ENCODE measurements around the gene GPR21.

GPR21 gene

DNA sequence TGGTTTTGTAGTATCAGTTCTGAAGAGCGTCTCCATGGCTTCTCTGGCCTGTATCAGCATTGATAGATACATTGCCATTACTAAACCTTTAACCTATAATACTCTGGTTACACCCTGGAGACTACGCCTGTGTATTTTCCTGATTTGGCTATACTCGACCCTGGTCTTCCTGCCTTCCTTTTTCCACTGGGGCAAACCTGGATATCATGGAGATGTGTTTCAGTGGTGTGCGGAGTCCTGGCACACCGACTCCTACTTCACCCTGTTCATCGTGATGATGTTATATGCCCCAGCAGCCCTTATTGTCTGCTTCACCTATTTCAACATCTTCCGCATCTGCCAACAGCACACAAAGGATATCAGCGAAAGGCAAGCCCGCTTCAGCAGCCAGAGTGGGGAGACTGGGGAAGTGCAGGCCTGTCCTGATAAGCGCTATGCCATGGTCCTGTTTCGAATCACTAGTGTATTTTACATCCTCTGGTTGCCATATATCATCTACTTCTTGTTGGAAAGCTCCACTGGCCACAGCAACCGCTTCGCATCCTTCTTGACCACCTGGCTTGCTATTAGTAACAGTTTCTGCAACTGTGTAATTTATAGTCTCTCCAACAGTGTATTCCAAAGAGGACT, 1.5 kb downstream of the GPR21 start:
- DNase-seq: no peak

DNA sequence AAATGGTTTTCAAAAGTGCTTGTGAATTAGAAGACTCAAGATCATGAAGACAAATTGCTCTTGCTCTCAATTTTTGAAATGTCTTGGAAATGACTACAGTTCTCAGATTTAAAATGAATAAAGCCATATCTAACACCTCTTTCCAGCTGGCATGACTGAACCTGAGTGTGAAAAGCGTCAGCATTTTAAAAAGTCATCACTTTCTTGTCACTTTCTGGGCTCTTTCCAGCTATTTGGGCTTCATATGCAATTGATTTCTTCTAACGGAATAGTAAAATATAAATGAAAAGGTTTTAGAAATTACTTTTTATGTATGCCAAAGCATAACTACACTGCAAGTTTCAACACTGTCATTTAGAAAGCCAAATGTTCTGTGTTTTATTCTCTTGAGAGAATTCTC, 2.3 kb downstream of the GPR21 start:
- DNase-seq: no peak

DNA sequence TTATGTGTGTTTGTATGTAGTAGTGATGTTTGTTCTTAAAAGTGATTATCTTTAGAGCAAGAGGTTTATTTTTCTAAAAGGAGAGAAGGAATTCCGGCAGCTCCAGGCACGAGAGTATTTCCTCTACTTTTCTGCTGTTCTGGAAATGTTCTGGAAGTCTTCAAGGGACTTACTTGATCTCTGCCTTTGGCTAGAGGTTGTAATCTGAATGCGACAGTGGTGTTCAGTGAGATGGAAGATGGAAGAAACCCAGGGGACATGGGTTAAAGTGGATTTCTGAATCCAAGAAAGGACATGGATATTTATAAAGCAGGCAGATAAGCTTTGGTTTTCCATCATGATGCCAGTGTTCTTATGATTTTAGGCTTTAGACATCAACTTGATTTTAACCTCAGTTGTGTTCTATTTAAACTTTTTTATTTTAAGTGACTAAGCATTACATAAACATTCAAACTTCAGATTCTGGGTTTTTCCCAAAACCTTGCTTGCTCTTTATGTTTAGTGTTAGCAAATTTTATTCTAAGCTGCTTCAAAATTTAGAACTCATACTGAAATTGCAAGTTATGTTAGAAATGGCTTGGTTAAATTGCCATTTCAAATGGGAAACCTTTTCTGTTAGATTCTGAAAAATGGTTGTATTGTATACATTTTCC, 3.6 kb downstream of the GPR21 start:
- DNase-seq: no peak

DNA sequence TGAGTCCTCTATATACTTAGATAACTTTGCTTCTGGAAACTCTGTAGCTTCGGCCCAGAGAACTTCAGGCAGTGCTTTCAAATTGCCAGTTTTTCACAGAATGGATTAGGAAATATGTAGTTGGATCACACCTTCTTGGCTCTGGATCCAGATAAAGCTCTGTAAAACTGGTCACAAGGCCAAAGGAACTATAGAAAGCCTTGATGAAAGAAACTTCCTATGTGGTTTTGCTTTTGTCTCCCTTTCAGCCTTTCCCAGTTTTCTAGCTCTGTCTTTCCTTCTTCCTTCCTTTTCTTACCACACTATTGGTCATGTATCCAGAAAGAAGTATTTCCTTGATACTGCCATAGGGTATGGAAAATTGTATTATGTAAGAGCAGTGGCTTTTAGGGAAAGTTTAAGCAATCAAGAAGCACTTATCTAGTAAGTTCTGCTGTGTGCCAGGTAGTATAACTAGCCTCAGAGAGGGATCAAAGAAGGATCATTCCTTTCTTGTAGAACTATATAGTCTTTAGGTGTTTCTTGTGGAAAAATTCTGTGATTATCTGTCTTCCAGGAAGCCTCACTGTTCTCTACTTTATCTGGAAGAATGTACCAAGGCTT, 6.3 kb downstream of the GPR21 start:
- DNase-seq: no peak

DNA sequence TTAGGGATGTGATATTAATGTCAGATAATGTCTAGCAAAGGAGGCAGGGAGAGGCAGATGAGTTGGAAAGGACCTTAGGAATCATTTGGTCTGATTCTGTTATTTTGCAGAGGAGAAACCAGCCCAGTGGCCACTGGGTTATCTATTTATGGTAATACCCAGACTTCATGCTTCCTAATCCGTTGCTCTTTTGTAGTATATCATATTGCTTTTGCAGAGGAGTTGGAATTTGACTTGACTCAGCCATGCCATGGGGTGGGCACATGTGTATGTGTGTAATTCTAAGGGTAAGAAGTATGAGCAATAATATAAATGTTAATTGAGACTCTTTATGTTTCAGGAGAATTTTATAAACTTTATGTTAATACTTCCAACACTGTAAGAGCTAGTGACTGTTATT, 7.3 kb downstream of the GPR21 start:
- DNase-seq: no peak

DNA sequence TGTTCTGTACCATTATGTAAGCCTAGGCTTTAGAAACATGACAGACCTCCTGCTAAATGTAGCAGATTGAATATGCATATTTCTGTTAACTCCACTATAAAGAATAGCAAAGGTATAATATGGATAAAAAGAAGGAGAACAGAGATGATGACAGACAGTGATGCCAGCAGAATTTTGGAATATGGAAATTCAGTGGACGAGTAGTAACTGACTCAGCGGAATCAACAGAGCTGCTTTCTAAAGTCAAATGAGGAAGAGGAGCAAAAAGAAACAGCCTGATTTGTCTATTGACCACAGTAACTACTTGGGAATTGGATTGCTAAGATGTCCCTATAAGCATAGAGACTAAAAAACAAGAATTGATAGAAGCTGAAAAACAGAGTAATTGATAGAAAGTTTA, 8.0 kb downstream of the GPR21 start:
- no peak for DNase-seq

DNA sequence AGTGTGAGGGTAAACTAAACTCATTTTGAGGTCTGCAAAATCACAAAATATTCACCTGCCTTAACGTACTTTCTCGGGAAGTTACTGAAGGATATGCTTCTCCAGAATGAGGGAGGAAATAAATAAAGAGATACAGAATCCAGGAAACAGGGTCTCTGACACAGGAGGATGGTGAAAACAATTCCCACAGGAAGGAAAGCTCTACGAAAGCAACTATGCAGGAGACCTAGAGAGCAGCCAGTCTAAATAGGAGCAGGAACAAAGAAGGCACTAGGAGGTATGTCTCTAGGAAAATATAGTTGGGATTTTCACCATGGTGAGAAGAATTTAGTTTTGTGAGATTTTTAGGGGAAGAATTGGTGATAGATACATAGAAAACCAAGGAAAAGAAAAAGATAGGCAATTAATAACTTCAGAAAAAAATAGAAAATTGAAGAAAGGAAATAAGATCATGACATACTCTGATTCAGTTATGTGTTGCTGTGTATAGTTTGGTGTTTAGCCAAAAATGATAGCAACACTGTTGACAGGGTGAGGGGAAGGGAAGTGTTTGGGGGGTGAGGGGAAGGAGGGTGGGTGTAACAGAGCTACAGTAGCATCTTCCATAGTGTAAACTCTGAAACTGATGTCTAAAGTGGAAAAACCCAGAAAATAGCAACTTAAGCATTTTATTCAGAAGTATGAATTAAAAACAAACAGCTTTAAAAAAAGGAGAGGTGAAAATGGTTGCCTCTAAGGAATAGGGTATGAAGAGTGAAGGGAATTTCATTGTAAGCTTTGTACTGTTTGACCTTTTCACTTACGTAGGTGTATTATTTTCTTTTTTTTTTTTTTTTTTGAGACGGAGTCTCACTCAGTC, 9.8 kb downstream of the GPR21 start:
- DNase-seq: no peak

DNA sequence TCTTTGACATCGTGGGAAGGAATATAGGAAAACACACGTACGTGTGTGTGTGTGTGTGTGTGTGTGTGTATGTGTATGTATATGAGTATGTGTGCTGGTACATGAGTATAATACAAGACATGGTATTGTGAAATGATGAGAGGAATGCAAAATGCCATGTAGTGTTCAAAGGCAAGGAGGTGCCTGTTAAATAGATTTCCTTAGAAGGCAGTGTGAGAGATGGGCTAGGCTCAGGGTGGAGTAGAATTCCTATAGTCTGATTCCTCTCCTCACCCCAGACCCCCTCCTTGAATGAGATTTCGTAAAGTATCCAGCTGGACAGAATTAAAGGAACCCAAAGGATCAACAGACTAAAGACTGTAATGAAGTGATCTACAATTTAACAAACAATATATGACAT, 11.1 kb downstream of the GPR21 start:
- DNase-seq: no peak

DNA sequence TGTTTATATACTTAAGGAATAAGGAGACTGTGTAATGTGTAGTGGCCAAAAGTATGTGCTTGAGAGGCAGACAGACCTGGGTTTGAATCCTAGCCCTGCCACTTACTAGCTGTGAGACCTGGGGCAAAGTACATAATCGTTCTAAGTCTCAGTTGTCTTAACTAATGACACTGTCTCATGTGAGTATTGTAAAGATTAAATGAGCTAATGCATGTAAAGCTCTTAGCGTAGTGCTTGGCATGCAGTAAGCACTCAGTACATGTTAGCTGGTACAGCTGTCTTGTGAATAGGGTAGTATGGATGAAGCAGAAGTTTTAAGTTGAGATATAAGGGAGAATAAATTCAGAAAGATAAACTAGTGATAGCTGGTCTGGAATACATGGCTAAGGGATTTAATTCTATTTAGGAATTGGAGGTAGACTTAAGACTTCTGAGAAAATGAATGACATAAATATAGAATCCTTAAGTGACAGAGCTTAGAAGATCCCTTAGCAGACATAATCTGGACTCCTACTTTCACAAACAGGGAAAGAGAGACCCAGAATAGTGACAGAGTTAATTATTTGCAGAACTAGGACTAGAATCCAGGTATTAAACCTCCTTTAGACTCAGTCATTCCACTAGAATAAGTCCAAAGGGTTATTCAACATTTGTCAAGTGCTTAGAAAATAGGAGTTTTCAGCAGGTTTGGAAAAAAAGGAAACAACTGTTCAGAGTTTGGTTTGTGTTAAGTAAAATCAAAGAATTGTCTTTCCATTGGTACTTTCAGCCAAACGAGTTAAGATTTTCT, 13.1 kb downstream of the GPR21 start:
- no peak for DNase-seq

DNA sequence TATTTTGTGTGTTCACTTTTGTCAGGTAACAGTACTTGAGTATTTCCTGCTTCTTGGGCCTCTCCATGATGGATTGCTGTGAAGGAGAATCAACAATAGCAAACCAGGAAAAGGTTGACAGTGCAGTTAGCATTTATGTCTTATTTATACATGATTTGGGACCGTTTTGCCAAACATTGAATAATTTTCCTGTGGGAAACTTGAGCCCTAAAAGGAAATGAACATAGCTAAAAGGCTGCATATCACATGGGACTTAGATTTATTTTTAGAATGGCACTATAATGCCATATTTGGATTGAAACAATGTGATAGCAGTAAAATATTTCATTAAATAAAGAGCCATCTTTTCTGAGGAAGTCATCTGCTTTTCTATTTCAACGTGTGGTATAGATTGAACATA, 15.3 kb downstream of the GPR21 start:
- no peak for DNase-seq

DNA sequence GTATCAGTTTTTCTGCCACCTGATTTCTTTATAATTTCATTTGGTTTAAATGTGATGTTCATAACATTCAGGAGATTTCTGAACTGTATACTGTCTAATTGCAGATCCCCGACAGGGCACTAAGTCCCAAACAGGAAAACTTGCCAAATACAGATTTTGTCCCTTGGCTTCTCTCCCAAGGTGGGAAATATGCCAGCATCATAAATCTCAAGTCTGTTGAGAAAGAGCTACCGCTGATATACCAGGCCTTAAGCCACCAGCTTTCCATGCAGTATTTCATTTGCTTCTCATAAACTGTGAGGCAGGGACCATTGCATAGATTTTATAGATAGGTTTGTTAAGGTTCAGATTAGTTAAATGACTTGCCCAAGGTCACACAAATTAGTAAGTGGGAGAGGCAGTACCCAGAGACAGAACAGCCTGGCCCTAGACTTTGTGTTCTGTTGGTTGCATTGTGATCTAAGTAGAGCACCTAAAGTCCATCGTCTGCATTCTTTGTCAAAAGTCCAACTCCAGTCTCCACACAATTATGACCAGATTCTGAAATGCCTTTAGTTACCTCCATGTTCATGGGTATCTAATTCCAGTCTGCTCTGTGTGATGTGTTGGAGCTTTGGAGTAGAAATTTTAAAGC, 16.2 kb downstream of the GPR21 start:
- no peak for DNase-seq

DNA sequence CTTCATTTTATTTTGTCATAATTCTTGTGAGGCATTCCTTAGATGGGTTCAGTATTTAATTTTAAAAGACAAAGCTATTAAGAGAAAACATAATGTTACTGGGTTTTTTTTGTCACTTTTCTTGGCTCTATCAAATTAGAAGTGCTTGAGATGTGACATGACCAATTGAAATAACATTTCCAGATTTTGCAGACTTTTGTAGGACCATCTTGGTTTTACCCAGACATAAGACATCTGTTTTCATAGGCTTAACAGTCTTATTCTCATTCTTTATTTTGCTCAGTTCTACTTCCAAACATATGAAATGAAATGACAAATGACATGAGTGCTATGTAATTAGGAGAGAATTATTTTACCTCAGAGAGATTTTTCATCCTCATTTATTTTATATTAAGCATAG, 19.6 kb downstream of the GPR21 start:
- DNase-seq: no peak

DNA sequence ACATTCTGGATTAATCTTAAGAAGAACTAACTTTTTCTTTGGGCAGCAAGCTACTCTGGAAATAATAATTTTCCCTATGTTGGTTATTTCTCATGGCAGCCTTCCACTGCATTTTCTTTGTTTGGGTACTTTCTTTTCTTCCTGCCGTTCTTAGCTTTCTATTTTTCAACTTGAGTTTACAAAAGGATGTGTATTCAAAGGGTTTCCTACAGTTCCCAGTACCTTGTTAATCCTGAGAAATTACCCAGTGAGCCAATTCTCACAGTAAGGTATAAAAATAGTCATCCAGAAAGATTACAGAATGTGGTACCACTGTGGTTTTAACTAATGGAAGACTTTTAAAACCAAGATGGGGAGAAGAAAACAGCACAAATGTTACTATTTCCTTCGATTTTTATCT, 20.2 kb downstream of the GPR21 start:
- DNase-seq: no peak

DNA sequence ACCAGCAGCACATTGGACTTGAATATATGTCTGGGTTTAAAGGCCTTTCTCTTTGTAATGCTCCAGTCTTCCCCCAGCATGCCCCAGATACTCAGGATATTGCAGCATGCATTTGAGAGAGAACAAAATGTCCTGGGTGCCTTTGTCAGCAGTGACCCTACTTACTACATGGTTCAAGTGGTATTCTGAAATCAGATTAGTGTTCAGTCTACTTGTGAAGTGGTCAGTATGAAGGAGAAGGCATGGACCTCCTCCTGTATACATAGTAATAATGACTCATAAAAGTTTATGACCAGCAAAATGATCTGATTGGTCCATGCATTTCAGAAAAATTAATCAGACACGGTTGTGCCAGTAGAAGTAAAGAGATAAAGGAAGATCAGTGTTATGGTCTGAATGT, 25.4 kb downstream of the GPR21 start:
- DNase-seq: no peak

DNA sequence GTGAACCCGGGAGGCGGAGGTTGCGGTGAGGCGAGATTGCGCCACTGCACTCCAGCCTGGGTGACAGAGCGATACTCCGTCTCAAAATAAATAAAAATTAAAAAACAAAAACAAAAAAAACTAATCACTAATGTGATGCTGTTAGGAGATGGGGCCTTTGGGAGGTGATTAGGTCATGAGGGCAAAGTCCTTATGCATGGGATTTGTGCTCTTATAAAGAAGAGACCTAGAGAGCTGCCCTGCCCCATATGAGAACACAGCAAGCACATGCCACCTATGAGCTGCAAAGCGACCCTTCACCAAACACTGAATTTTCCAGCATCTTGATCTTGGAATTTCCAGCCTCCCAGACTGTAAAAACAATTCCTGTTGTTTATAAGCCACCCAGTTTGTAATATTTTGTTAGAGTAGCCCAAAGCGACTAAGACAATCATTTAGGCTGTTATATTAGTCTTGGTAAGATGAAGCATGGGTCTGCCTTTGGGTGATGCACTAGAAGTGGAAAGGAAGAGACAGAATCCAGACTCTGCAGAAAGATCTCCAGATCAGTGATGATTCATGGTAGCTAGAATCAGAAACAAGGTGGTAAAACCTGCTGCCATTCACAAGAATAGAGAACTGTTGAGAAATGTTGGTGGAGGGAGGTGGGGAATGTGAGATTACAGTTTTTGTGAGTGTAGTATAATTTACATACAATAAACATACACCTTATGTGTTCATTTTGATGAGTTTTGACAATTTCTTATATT, 26.2 kb downstream of the GPR21 start:
- DNase-seq: no peak

DNA sequence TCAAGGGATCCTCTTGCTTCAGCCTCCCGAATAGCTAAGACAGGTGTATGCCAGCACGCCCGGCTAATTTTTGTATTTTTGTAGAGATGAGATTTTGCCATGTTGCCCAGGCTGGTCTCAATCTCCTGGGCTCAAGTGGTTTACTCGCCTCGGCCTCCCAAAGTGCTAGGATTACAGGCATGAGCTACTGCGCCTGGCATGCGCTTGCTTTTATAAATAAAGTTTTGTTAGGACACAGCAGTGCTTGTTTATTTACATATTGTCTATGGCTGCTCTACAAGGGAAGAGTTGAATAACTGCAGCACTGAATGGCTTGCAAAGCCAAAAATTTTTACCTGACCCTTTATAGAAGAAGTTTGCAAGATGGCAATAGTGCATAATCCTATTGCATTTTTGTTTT, 27.7 kb downstream of the GPR21 start:
- DNase-seq: no peak

DNA sequence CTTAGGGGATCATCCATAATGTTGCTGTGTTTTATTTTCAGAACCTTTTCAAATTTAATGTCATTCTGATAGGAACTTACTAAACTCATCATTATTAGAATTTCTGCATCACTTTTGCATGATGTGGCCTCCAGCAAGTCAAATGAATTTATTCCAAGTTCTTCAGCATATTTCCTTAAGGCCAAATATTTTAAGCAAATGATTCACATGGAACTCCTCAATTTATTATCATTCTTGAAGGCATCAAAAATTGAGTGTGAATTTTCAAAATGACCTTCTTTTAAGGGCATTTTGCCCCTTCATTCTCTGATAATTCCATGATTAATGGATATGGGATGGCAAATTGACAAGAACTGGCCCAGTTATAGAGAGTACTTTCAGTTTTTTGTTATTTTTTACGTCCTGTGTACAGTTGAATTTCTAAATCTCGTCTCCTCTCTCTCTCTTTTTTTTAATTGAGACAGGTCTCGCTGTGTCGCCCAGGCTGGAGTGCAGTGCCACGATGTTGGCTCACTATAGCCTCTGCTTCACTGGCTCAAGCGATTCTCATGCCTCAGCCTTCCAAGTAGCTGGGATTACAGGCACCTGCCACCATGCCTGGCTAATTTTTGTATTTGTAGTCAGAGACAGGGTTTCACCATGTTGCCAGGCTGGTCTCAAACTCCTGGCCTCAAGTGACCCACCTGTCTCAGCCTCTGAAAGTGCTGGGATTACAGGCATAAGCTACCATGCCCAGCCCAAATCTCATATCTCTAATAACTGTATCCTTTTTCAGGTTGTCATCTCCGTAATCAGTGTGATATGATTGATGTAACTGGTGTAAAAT, 29.1 kb downstream of the GPR21 start:
- DNase-seq: no peak

DNA sequence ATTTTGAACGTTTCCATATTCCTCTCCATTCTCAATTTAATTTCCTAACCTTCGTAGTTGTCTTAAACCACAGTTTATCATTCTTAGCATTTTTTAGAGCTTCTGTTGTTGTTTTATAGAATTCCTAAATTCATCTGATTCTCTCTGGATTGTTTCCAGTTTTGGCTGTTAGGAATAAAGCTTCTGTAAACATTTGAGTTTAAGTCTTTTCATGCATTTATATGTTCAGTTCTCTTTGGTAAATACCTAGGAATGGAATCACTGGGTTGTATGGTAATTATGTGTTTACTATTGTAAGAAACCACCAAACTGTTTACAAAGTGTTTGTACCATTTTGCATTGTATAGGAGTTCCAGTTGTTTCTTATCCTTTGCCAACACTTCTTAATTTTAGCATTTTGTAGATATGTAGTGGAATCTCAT, 29.7 kb downstream of the GPR21 start:
- DNase-seq: no peak

DNA sequence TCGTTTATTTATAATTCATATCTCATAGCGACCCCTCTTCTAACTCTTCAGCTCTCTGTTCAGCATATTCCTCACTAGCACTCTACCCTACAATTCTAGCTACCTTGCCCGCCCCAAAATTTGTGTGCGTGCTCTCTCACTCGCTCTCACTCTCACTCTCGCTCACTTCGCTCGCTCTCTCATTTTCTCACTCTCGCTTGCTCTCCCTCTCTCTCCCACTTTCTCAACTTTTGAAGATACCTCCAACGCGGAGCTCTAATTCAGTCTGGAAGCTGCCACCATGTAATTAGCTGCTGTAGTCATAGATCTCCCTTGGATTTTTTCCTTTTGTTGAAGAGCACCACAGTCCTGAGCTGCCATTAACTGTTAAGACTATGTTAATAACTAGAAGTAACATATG, 30.4 kb downstream of the GPR21 start:
- DNase-seq: no peak

DNA sequence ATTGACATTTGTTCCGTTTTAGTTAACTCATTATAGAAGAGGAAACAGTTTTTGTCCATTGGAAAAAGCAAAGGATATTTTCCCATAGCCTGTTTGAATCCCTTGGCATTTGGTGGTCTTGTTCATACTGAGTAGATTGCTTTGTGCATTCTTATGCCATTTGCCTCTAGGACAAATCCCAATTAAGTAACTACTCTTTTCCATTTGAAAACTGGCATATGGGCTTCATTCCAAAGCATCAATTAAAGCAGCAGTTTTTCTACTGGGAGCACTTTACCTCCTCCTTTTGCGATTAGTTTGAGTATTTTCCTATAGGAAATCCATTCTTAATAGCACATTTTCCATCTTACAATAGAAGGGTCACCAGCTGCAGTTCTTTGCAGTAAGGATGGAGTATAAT, 31.2 kb downstream of the GPR21 start:
- no peak for DNase-seq

DNA sequence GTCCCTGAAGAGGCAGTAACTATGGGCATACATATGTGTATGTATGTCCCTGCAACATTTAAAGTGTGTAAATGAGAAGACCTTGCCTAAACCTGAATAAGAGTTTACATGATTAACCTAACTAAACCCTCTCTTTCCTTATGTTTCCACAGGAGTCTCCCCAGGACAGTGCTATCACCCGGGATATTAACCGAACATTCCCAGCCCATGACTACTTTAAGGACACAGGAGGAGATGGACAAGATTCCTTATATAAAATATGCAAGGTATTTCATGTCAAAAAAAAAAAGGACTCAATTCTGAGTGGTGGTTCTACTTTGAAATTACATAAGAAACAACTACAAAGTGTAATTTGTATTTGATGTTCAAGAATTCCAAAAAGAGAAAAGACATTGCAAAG, 31.7 kb downstream of the GPR21 start:
- no peak for DNase-seq

All from CD4-positive, alpha-beta T cell treated with Interferon alpha-2 for 1 hour (primary cell).